Measurements from ENCODE around the gene PRKAA1.
A peak's percentile ranks its signal among the peaks of the same experiment; 100 is the strongest.
"Not testable (repeated sequence)": the region's sequence is repeated elsewhere in the genome, so short reads cannot be mapped to it uniquely, and the experiment has no call there.

PRKAA1 gene

DNA sequence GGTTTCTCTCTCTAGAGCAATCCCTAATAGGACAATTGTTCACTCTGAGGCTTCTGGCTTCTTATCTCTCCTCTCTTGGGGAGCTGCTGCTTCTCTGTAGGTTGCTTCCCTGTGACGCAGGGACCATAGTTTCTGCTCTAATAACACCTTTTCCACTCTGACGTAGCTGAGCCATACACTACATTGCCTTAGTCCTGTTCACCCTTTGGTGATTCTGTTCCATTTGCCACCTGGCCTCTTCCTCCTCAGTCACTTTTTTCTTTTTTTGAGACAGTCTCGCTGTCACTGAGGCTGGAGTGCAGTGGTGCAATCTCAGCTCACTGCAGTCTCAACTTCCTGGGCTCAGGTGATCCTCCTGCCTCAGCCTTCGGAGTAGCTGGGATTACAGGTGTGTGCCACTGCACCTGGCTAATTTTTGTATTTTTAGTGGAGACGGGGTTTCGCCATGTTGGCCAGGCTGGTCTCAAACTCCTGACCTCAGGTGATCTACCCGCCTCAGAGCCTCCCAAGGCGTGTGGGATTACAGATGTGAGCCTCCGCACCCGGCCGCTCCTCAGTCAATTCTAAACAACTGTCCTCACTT is 27.4 kb upstream of the PRKAA1 start:
- not testable (repeated sequence) for DNase-seq

DNA sequence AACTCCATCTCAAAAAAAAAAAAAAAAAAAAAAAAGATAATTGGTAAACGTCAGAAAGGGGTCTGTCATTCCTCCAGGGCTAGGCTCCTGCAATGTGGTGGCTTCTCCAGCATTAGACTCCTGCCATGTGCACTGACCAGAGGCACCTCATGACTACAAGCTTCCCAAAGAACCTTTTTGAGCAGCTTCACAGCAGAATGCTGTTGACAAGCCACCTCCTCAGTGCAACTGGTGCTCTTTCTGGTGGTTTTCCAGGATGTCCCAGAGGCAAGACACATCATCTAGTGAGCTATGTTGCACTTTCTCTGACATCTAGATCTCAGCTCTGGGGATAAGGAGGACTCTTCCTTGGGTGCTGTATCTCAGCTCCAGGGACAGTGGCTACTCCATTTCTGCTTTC is 25.3 kb upstream of the PRKAA1 start:
- DNase-seq = no peak

GRCh38 chr5:40813698-40814281 is 15.6 kb upstream of the PRKAA1 start:
- DNase-seq = no peak

DNA sequence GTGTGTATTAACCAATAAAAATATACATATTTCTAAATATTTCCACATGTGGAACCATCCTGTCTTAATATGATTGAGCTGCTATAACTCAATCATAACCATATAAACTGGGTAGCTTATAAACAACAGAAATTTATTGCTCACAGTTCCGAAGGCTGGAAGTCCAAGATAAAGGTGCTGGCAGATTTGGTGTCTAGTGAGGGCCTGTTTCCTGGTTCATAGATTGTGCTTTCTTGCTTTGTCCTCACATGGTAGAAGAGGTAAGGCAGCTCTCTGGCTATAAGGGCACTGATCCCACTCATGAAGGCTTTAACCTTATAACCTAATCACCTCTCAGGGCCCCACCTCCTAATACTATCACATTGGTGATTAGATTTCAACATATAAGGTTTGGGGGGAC is 14.0 kb upstream of the PRKAA1 start:
- no peak for DNase-seq

DNA sequence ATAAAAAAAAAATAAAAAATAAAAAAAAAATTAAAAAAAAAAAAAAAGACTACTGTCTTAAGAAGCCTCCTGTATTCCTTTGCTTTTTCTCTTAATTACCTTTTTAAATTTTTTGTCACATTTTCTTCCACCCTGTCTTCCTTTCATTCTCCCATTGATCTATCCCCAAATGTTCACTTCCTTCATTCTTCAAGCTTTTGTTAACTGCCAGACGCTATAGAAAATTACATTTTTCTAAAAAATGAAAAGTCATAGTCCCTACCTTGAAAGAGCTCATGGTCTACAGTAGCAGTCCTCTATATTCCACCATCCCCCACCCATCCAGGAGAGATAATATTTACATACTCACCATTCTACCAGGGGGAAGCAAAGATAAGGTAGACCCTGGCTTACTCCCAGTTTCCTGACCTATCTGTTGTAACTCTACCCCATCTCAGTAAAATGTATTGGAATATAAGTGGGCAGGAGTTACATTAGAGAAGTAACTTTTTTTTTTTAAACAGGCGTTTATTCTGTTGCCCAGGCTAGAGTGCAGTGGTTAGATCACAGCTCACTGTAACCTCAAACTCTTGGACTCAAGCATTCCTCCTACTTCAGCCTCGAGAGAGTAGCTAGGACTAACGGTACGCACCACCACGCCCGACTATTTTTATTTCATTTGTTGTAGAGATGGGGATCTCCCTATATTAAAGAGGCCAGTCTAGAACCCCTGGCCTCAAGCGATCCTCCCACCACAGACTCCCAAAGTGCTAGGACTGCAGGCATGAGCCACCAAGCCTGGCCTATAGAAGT is 3.8 kb upstream of the PRKAA1 start:
- no peak for DNase-seq

DNA sequence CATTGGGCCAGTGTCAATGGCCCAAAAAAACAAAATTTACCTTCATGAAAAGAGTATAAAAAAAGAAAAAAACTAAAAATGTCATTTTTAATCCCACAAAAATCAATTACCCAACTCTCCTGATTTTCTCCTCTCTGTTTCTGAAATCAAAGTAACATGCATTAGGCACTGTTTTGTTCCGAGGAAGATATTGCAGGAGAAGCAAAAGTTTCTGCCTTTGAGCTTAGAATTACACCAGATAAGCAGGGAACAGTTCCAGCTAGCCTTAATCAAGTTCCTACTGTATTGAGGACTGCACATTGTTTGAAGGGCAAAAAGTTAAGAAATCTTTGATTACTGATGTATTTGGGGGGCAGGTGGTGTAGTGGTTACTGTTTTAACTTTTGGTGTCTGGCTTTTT is 1.1 kb upstream of the PRKAA1 start:
- DNase-seq = no peak

GRCh38 chr5:40798801-40799210 is 632 bp upstream of the PRKAA1 start:
- no peak for DNase-seq

- DNase-seq = peak; percentile 87
These were observed 732 bp downstream of the PRKAA1 start for GRCh38 chr5:40797273-40798011.

DNA sequence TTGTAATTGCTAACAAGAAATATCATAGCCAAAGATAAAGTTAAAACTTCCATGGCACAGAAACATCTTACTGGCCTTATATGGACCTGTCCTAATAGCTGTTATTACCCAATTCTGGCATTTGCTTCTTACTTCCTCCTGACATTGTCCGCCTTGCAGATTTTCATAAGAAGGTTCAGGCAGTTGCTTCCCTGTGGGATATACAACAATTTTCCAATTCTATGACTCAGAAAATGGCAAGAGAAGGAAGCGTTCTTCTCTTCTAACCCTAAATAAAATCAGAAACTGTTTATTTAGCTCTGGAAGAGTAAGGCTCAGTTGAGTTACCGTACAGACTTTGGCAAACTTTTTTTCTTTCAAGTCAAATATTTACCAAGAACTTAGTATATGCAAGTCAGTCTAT is 1.7 kb downstream of the PRKAA1 start:
- DNase-seq = peak; percentile 53

DNA sequence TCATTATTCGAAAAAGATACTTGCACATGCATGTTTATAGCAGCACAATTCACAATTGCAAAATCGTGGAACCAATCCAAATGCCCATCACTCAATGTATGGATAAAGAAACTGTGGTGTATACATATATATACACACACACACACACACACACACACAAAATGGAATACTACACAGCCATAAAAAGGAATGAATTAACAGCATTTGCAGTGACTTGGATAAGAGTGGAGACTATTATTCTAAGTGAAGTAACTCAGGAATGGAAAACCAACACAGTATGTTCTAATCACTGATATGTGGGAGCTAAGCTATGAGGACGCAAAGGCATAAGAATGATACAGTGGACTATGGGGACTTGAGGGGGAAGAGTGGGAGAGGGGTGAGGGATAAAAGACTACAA is 3.3 kb downstream of the PRKAA1 start:
- DNase-seq = not testable (repeated sequence)

GRCh38 chr5:40794340-40794739 is 3.8 kb downstream of the PRKAA1 start:
- not testable (repeated sequence) for DNase-seq

DNA sequence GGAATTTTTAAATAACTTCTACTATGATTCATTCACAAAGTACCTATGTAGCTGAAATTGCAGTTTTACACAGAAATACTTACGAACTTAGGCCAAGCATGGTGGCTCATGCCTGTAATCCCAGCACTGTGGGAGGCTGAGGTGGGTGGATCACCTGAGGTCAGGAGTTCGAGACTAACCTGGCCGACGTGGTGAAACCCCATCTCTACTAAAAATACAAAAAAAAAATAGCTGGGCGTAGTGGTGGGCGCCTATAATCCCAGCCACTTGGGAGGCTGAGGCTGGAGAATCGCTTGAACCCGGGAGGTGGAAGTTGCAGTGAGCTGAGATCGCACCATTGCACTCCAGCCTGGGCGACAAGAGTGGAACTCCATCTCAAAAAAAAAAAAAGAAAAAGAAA is 5.5 kb downstream of the PRKAA1 start:
- DNase-seq = not testable (repeated sequence)

DNA sequence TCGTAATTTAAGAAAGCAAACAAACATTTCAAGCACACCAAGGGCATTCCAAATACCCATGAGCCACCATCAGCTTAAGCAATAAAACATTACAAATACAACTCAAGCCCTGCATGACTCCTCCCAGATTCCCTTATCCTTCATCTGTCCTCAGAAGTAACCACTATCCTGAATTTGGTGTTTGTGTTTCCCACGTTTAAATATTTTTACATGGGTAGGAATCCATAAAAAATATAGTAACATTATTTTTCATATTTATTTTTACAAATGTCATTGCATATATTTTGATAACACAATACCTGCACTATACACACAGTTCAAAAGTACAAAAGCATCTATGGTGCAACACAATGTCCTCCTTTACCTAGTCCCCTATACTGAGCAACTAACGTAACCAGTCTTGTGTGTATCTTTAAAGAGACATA is 6.4 kb downstream of the PRKAA1 start:
- no peak for DNase-seq

DNA sequence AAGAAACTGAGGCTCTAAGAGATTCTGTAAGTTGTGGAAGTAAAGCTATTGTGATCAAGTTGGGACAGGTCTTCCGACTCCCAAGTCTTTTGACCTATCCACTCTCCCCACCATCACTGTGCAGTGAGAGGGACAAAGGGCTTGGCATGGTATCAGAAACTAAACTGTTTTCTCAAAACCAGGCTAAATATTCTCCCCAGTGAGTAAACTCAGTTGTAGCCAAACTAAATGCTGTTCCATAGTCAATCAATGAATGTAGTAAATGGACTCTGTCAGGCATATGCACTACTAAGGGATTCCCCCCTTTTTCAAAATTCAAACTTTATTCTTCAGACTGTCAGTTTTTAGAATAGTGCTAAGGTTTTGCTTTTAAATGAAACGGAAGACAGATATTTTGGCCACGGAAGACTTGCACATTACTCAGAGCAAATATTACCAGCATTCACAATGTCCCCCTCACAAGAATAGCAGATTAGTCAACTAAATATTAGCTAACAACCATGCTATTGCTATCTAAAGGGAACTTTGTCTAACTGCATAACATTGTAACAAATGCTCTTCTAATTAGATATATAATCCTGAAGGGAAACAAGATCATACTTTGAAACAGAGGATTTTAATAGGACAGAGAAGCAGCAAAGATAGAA is 7.1 kb downstream of the PRKAA1 start:
- no peak for DNase-seq

- not testable (repeated sequence) for DNase-seq
These were observed 9.2 kb downstream of the PRKAA1 start for GRCh38 chr5:40788941-40789340.

DNA sequence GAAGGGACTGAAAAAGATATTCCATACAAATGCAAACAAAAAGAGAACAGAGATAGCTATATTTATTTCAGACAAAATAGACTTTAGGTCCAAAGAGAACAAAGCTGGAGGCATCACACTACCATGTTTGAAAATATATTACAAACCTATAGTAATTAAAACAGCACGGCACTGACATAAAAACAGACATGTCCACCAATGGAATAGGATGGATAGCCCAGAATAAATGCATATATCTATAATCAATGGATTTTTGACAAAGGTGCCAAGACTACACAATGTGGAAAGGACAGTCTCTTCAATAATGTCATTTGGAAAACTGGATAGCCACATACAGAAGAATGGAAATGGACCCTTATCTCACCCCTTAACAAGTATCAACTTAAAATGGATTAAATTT is 10.2 kb downstream of the PRKAA1 start:
- DNase-seq = no peak

- not testable (repeated sequence) for DNase-seq
These were observed 11.5 kb downstream of the PRKAA1 start for GRCh38 chr5:40786664-40787063.

GRCh38 chr5:40784916-40785315 is 13.3 kb downstream of the PRKAA1 start:
- DNase-seq = no peak

DNA sequence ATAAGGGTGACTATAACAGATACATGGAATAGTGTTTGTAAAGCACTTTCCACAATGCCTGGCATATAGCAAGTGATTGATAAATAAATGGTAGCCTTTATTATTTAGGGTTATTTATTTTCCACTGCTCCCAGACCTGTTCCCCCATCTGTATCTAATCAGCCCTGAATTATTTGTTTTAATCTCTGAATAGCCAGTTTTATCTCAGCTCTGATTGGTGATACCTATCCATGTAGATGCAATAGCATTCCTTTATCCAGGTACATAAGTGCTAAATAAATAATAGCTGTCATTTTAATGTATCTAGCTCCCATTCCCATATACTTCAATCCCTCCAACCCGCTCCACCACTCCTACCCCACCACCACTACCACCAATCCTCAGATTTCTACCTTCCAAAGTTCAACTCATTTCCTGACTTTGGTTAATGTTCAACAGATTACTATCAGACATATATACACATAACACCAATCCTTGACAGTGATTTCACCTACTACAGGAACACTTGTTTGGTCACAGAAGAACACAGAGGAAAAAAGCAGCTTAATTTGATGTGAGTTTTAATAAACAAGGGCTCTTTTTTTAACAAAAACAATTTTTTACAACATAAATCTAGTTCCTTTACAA is 14.0 kb downstream of the PRKAA1 start:
- DNase-seq = no peak

GRCh38 chr5:40781843-40782409 is 16.2 kb downstream of the PRKAA1 start:
- peak; percentile 63 for DNase-seq

DNA sequence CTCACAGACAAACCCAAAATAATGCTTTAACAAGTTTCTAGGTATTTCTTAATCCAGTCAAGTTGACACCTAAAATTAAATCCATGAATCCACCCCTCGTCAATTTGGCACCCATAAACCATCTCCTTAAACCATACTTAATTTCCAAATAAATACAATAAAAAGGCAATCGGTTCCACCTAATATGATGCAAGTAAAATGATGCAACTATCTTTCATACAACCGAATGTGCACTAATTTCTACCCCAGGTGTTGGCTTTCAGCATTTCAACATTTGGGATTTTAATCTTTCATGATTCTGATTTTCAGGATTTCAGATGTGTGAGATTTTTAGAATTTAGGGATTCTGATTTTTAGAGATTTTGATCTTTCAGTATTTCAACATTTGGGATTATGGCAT is 17.3 kb downstream of the PRKAA1 start:
- DNase-seq = no peak

DNA sequence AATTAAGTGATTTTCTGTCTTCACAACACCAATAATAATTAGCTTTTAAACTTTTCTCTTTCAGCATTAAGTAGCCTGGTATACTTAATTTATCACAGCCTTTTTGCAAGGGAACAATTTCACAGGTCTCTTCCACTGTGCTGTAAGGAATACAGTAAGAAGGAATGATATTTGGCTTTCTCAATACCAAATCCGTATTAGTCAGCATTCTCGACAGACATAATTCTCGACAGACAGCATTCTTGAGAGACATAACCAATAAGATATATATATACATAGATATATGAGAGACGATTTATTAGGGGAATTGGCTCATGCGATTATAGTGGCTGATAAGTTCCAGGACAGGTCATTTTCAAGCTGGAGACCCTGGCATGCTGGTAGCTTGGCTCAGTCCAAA is 18.0 kb downstream of the PRKAA1 start:
- no peak for DNase-seq

Data from GF-D8 (cell line).